OCI-LY3 (cell line): ENCODE data around the gene ARF1.

Experiments used
- H2AFZ ChIP-seq: fragments of 200-600, 300-600 bp; shearing (Covaris generic); 2 replicates; pipeline ENCODE4 v1.6.0; 2014; ENCODE audit warnings: antibody characterized with exemption, low read depth, low read length
- H3K27ac ChIP-seq: fragments of 200-600, 300-600 bp; sonication (generic); 2 replicates; pipeline ENCODE4 v1.5.1; 2014; ENCODE audit warnings: mild to moderate bottlenecking, low read length, moderate library complexity, mixed read lengths
- H3K27me3 ChIP-seq: fragments of 200-600, 300-600 bp; sonication (generic); 2 replicates; pipeline ENCODE4 v1.6.1; 2014; ENCODE audit warnings: low read depth, low read length, mixed read lengths
- H3K36me3 ChIP-seq: fragments of 200-600, 300-600 bp; sonication (generic); replicated peaks from 2 replicates; pipeline ENCODE3; 2014; ENCODE audit warnings: low read depth, low read length, mixed read lengths
- H3K4me1 ChIP-seq: fragments of 300-600, 200-600 bp; sonication (generic); 2 replicates; pipeline ENCODE4 v1.6.1; 2014; ENCODE audit warnings: low read length, mixed read lengths
- H3K4me2 ChIP-seq: fragments of 200-600, 300-600 bp; sonication (generic); 2 replicates; pipeline ENCODE4 v1.6.1; 2014; ENCODE audit warnings: low read length, mixed read lengths
- H3K4me3 ChIP-seq: fragments of 300-600, 200-600 bp; sonication (generic); 2 replicates; pipeline ENCODE4 v1.5.1; 2014; ENCODE audit warnings: antibody characterized with exemption, mild to moderate bottlenecking, low read length, moderate library complexity
- H3K79me2 ChIP-seq: fragments of 300-600, 200-600 bp; shearing (Covaris generic); 2 replicates; pipeline ENCODE4 v1.6.1; 2014; ENCODE audit warnings: mild to moderate bottlenecking, low read length, mixed read lengths
- H3K9ac ChIP-seq: fragments of 300-600, 200-600 bp; shearing (Covaris generic); 2 replicates; pipeline ENCODE4 v1.6.0; 2014; ENCODE audit warnings: mild to moderate bottlenecking, low read length, moderate library complexity
- H3K9me3 ChIP-seq: fragments of 200-600, 300-600 bp; shearing (Covaris generic); 2 replicates; pipeline ENCODE4 v1.6.1; 2014; ENCODE audit warnings: low read length, mixed read lengths; ENCODE audit not compliant: insufficient read depth
- H4K20me1 ChIP-seq: fragments of 200-600, 300-600 bp; sonication (generic); 2 replicates; pipeline ENCODE4 v1.6.1; 2016; ENCODE audit warnings: low read length, mixed read lengths; ENCODE audit not compliant: insufficient read depth
- CTCF ChIP-seq: fragments of 200-600, 300-600 bp; sonication (generic); IDR thresholded peaks from 2 replicates; pipeline ENCODE4 v1.5.1; 2014; ENCODE audit warnings: antibody characterized with exemption, low read length, low read depth
- EZH2phosphoT487 ChIP-seq: fragments of 200-600 bp; shearing (Covaris generic); IDR thresholded peaks from 2 replicates; pipeline ENCODE4 v1.6.1; 2018; ENCODE audit warnings: antibody characterized with exemption, mixed run types, low read depth

The ARF1 gene

GRCh38 chr1:228093050-228093906 lies 10.8 kb downstream of the ARF1 start:
- no peak overlapping the region for H3K4me2 ChIP-seq
- peaks cover 16% of the 10 kb centered on the region; the same call in 1 of the 2 replicates for H3K9me3 ChIP-seq
- peaks cover 100% of the 10 kb centered on the region for H3K79me2 ChIP-seq
- H3K4me1 ChIP-seq, result peaks cover 19% of the 10 kb centered on the region
- no peak overlapping the region for H2AFZ ChIP-seq
- no peak overlapping the region for H3K4me3 ChIP-seq
- H3K36me3 ChIP-seq, result peaks cover 92% of the 10 kb centered on the region
- no peaks in the 10 kb centered on the region for H3K27me3 ChIP-seq
- no peak overlapping the region for H3K27ac ChIP-seq
- no peak for TF ChIP-seq CTCF
- TF ChIP-seq EZH2phosphoT487, result no peak
- peaks cover 100% of the 10 kb centered on the region for H4K20me1 ChIP-seq
- H3K9ac ChIP-seq, result no peak overlapping the region

- Histone ChIP-seq H3K4me3 (no peak overlapping the region), H3K27me3 (no peaks in the 10 kb centered on the region), H3K9ac (no peak overlapping the region), H4K20me1 (peaks cover 100% of the 10 kb centered on the region), H2AFZ (no peak overlapping the region), H3K9me3 (peaks cover 16% of the 10 kb centered on the region; the same call in 1 of the 2 replicates), H3K4me2 (no peak overlapping the region), H3K79me2 (peaks cover 99% of the 10 kb centered on the region), H3K4me1 (peaks cover 6% of the 10 kb centered on the region), H3K27ac (no peak overlapping the region), H3K36me3 (peaks cover 92% of the 10 kb centered on the region)
- TF ChIP-seq EZH2phosphoT487, result no peak
- TF ChIP-seq CTCF, result no peak
These were observed 12.0 kb downstream of the ARF1 start for GRCh38 chr1:228094432-228095016.

DNA sequence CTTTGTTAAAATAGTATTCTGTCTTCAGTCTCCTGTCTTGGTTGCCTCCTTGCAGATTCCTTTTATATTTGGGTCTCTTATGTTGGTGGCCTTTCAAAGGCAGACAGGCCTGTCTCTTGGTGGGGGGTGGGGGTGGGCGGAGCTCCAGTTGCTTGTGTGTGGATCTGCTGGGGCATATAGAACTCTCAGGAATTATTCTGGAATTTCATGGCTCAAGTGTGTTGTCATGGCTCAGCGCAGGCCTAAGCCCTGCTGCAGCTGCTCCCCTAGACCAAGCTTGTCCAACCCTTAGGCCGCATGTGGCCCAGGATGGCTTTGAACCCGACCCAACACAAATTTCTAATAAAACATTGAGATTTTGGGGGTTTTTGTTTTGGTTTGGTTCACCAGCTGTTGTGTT lies 12.7 kb downstream of the ARF1 start:
- H3K9ac ChIP-seq, result no peak overlapping the region
- H3K27me3 ChIP-seq, result no peaks in the 10 kb centered on the region
- peaks cover 16% of the 10 kb centered on the region; the same call in 1 of the 2 replicates for H3K9me3 ChIP-seq
- H3K4me1 ChIP-seq, result no peaks in the 10 kb centered on the region
- H3K36me3 ChIP-seq, result peaks cover 88% of the 10 kb centered on the region
- peaks cover 100% of the 10 kb centered on the region for H4K20me1 ChIP-seq
- no peak overlapping the region for H2AFZ ChIP-seq
- H3K79me2 ChIP-seq, result peaks cover 99% of the 10 kb centered on the region
- no peak overlapping the region for H3K4me3 ChIP-seq
- H3K4me2 ChIP-seq, result no peak overlapping the region
- H3K27ac ChIP-seq, result no peak overlapping the region
- TF ChIP-seq EZH2phosphoT487 (no peak), CTCF (no peak)

- Histone ChIP-seq H3K4me2 (no peak overlapping the region), H3K36me3 (peaks cover 80% of the 10 kb centered on the region), H3K79me2 (peaks cover 91% of the 10 kb centered on the region), H3K27ac (no peak overlapping the region), H4K20me1 (peaks cover 93% of the 10 kb centered on the region), H2AFZ (no peak overlapping the region), H3K4me1 (no peaks in the 10 kb centered on the region), H3K27me3 (no peaks in the 10 kb centered on the region), H3K9me3 (peaks cover 16% of the 10 kb centered on the region; the same call in 1 of the 2 replicates), H3K4me3 (no peak overlapping the region), H3K9ac (no peak overlapping the region)
- no peak for TF ChIP-seq CTCF
- no peak for TF ChIP-seq EZH2phosphoT487
These were observed 13.4 kb downstream of the ARF1 start for GRCh38 chr1:228095938-228096337.
